ENCODE results near the gene DPM2.

DPM2 gene

DNA sequence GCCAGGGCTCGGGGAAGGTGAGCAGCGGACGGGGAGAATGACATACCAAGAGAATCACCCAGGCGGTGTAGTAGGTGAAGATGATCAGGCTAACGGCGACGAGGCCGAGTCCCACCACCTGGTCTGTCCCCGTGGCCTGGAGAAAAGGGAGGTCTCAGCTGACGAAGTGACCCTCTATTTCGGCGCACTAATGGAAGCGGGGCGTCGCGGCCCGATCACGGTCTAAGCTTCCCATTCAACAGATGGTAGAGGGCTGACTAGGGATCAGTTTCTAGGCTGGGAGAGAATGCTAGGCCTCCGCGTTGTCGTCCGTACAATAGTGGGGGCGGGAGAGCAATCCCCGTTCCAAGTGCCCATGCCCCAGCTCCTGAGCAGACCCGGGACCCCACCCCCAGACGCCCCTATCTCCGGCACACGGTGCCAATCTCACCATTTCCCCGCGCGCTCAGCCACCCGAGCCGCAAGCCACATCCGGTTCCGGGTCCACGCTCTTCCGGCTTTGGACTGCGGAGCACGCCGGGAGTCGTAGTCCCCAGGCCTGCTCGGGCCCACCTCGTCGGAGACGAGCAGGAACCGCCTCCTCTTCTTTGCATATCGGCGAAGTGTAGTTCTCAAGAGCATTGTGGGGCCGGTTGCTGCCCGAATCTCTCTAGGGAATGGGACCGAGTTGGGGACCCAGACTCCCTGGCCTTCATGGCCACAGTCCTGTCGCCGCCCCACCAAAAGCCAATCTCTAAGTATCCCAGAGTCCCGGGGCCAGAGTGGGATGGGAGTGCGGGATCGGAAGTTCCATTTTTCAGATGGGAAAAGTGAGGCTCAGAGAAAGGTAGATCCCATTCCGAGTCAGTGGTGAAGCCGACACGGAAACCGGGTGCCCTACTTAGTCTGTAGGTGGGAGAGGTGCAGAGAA is at the start of gene DPM2:
DPM2 (minus strand) TSS at position 467 of the 910 bp plus-strand sequence; CDS start at position 433, 34 bp downstream.
- DNase-seq (ENCODE audit: low read depth in 4 of 4, low spot score in 1 of 4) = peak; percentile 68 to 80 (median 76)

- no peak for DNase-seq (ENCODE audit: low read depth in 4 of 4, low spot score in 1 of 4)
Observed at GRCh38 chr9:127987103-127987614, 49.5 kb upstream of the DPM2 start.

GRCh38 chr9:127985011-127985410 is 47.4 kb upstream of the DPM2 start:
- no peak for DNase-seq (ENCODE audit: low read depth in 4 of 4, low spot score in 1 of 4)

GRCh38 chr9:127983847-127984289 is 46.2 kb upstream of the DPM2 start:
- no peak for DNase-seq (ENCODE audit: low read depth in 4 of 4, low spot score in 1 of 4)

DNA sequence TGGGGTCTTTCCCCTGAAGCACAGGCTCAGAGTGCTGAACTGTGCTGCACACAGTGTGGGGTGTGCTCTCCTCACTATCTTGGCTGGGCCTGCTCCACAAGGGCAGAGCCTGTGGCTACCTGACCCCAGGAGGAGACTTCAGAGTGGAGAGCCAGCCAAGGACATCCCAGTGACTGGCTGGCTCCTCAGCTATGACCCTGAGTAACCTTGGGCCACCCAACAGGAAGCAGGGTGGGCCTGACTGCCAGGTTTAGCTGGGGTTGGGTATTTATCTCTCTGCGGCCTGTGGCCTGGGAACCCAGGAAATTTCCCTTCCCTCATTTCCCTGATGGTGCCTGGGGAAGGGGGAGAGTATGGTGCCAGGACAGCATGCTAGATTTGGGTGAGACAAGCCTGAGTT is 45.3 kb upstream of the DPM2 start:
- no peak for DNase-seq (ENCODE audit: low read depth in 4 of 4, low spot score in 1 of 4)

- DNase-seq (ENCODE audit: low read depth in 4 of 4, low spot score in 1 of 4) = no peak
Observed at GRCh38 chr9:127981559-127982121, 44.0 kb upstream of the DPM2 start.

DNA sequence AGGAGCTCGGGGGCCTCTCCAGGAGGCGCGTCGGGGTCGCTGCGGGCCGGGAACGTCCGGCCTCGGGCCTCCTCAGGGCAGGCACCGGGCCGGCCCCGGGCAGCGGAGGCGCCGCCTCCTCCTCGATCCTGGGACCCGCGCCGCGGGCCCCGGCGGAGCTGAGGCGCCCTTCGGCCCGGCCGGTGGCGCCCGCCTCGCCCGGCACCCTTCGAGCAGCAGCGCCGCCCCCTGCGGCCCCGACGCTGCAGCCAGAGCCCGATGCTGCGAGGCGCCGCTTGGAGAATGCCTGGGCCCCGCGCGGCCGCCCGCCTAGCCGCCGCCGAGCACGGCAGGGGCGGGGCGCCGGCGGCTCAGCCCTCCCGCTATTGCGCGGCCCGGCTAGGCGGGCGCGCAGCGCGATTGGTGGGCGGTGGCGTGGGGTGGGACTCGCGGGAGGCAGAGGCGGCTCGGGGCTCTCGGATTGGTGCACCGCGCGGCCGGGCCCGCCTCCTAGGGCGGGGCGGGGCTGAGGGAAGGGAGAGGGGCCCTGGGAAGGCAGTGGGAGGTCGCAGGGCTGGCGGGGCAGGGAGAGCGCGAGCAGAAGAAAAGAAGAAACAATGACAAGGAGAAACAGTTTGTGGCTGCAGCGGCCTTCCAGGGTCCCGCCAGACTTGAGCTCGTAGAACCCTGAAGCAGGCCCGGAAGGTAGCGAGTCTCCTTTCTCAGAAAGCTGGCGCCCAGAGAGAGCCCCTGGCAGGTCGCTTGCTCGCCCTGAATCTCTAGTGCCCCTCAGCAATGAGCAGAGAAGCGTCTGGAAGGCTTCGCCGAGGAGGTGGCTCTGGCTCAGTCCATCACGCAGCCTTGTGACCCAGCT is 43.3 kb upstream of the DPM2 start, which contains the start of gene EEIG1:
EEIG1 (minus strand) TSS at position 284 of the 853 bp plus-strand sequence. CDS start 852 bp downstream, outside the sequence.
- peak; percentile 93 to 97 (median 96) for DNase-seq (ENCODE audit: low read depth in 4 of 4, low spot score in 1 of 4)

DNA sequence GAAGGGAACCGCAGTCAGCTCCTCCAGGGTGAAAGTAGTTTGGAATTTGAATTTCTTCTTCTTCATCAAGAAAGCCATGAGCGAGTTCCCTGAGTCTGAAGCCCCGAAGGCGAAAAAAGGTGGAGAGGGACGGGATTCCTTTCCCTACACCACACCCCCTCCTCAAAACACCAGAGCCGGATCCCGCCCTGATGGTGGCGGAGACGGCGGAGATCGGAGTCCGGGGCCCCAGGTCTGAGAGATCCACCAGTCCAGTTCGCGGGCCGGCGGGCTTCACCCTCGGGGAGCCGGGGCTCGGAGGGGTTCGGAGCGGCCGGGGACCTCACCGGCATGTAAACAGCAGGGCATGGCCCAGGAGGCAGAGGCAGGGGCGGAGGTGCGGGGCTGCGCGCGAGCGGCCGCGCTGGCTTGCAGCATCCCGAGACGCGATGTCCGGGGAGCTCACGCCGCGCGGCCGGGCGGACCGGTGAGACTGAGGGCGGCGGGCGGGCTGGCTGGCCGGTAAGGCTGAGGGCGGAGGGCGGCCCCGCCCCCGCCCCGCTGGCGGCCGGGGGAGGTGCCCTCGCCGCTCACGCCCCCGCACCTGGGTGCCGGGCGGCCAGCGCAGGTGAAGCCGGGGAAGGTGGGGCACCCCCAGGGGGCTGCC is 42.5 kb upstream of the DPM2 start:
- DNase-seq (ENCODE audit: low read depth in 4 of 4, low spot score in 1 of 4) = no peak

GRCh38 chr9:127979333-127980059 is 41.8 kb upstream of the DPM2 start:
- no peak for DNase-seq (ENCODE audit: low read depth in 4 of 4, low spot score in 1 of 4)

- no peak for DNase-seq (ENCODE audit: low read depth in 4 of 4, low spot score in 1 of 4)
Observed at GRCh38 chr9:127979015-127979332, 41.3 kb upstream of the DPM2 start.

- DNase-seq (ENCODE audit: low read depth in 4 of 4, low spot score in 1 of 4) = no peak
Observed at GRCh38 chr9:127977884-127978647, 40.4 kb upstream of the DPM2 start.

DNA sequence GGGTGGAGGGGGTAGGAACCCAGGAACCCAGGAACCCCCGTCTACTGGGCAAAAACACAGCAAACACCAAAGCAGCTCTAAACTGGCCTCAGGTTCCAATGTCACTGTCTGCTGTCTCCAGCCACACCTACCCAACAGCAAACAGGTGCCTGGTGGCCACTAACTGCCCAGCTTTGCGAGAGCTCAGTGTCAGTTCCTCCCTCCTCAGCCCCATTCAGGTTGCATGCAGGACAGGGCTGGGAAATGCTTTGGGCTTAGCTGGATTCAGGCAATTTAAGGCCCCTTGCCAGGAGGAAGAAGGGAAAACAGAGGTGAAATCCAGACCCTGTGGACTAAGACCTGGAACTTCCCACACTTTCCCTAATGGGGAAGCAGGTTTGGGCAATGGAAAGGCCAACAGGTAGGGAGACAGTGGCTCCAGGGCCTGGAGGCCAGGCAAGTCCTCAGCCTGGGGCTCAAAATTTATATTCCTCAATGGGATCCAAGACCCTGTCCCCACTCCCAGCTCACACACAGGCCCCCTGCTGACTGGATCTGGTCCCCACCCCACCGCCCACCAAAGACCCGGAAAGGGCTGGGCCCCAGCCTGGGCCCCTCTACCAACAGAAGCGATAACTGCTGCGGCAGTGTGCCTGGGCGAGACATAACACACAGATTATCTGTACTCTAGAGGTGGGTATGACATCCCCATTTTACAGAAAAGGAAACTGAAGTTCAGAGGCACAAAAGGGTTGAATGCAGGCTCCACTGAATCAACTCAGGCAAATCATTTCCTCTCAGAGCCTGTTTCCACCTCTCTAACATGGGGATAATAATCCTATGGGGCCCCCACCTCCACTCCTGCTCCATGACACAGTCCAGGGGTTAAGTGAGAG is 39.6 kb upstream of the DPM2 start:
- no peak for DNase-seq (ENCODE audit: low read depth in 4 of 4, low spot score in 1 of 4)

DNA sequence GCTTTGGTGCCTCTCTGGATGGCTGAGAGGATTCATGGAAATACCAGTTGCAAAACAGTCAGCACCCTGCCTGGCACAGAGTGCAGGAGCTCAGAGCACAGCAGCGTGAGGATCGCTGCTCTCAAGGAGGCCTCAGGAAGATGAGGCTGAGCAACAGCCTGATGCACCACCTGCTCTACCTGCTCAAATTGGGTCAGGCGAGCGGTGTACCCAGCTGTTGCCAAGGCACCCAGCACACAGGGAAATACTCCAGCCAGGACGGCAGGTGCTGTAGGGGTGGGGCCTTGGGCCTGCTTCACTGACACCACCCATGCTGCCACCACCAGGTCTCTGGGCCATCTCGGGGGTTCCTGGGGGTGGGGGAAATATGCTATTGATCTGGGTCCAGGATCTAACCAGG is 38.8 kb upstream of the DPM2 start:
- no peak for DNase-seq (ENCODE audit: low read depth in 4 of 4, low spot score in 1 of 4)

DNA sequence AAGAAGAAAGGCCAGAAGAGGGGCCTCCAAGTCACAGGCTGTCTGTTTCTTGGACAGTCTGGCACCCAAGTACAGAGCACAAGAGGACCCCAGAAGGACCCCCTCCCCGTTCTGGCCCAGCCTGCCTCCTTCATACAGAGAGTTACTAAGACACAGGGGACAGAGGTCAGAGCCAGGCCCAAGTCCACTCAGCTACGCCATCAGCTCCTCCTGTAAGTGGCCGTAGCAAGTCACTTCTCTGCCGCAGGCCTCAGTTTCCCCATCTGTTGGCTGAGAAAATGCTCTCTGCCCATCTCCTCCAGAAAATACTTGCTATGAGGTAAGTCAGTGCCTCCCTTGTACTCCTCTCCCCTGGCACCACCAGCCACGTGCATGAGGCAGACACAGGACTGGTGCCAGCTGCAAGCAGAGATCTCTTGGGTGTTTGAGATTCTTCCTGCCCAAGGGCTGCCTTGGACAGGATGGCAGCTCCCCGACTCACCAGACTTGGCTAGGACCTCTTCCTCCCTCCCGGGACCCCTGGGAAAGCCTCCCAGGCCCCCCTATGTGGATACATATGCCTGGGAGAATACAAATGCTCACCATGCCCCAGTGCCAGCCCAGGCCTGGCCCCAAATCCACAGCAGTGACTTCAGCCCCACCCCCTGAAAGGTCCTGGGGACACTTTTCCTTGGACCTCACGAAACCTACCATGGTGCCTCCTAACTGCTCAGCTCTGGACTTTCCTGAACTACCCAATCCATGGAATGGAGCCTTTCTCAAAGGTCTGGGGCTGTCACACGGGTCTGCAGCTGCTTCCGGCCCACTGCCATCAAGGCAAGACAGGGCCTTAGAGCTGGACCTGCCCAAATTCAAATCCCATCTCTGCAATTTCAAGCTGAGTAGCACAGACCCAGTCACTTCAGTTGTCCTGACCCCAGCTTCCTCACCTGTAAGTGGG is 38.0 kb upstream of the DPM2 start:
- DNase-seq (ENCODE audit: low read depth in 4 of 4, low spot score in 1 of 4) = no peak

DNA sequence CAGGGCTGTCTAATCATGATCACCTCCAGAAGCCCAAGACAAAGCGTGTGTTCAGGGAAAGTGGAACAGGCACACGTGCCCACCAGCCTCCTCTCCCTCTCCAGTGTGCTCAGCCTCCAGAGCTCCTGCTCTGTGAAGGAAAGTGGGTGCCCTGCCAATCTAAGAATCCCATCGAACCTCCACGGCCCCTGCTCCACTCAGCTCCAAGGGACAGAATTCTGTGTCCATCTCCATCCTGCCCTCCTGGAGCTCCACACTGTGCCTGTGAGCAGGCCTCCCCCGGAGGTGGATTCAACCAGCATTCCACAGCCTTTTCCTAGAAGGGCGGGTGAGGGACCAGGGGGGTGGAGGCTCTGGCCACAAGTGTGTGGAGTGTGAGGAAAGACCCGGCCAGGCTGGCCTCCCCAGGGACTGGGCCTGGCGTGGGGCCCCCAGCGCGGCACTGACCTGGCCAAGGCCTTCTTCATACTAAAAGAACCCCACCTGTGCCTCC is 37.2 kb upstream of the DPM2 start:
- DNase-seq (ENCODE audit: low read depth in 4 of 4, low spot score in 1 of 4) = no peak

- DNase-seq (ENCODE audit: low read depth in 4 of 4, low spot score in 1 of 4) = no peak
Observed at GRCh38 chr9:127974001-127974768, 36.5 kb upstream of the DPM2 start.
